Activated CD4-positive, alpha-beta T cell treated with anti-CD3 and anti-CD28 coated beads for 36 hours (primary cell): ENCODE results near the gene SYNGR1. TPM values are rescaled to one million over a fixed set of nuclear protein-coding genes. Genes with fewer than 3 reads are reported as not detected.

Experiments
- ATAC-seq: fragments of 200-7000 bp; cut with Tn5 transposase; one replicate; pipeline ENCODE4 v1.10.0; 2021; ENCODE audit warnings: mild to moderate bottlenecking, moderate library complexity
- CTCF ChIA-PET: fragments of 350-600 bp; sonication (Branson Sonifier 250); formaldehyde crosslinking; loops from one replicate; lab custom pipeline; 2021; ENCODE audit warnings: antibody characterized with exemption; lab: Charles Lee
- POLR2A ChIA-PET: fragments of 350-600 bp; sonication (Branson Sonifier 250); formaldehyde crosslinking; loops from one replicate; lab custom pipeline; 2021; ENCODE audit warnings: antibody characterized with exemption, inconsistent platforms; lab: Charles Lee
- DNase-seq: peaks from one replicate; pipeline ENCODE4 v3.0.0-alpha.2; 2020
- H3K27ac Mint-ChIP-seq: one replicate; pipeline ENCODE4 v1.8.0; 2021; ENCODE audit warnings: mixed read lengths
- H3K27me3 Mint-ChIP-seq: one replicate; pipeline ENCODE4 v1.8.0; 2021; ENCODE audit warnings: mixed read lengths
- H3K36me3 Mint-ChIP-seq: one replicate; pipeline ENCODE4 v1.8.0; 2021; ENCODE audit warnings: low read depth, mixed read lengths
- H3K4me1 Mint-ChIP-seq: one replicate; pipeline ENCODE4 v1.8.0; 2021; ENCODE audit warnings: mixed read lengths
- H3K4me3 Mint-ChIP-seq: one replicate; pipeline ENCODE4 v1.8.0; 2021; ENCODE audit warnings: mild to moderate bottlenecking, moderate library complexity, mixed read lengths
- H3K9me3 Mint-ChIP-seq: one replicate; pipeline ENCODE4 v1.8.0; 2021; ENCODE audit warnings: low read depth, mixed read lengths
- intact Hi-C, 2 experiments: fragments of 100-400 bp; cut with DNase I in 1 of 2; cut with micrococcal nuclease in 1 of 2; formaldehyde crosslinking; loops; one replicate each; pipeline versions ENCODE4 v1.14.2 to v1.15.1; 2022 to 2024; cut with DNase I, micrococcal nuclease
- total RNA-seq, 2 experiments: library from RNA; stranded (reverse); gene quantifications; one replicate each; pipeline ENCODE4 v1.2.3, GENCODE V29; 2021

Gene SYNGR1, protein sequence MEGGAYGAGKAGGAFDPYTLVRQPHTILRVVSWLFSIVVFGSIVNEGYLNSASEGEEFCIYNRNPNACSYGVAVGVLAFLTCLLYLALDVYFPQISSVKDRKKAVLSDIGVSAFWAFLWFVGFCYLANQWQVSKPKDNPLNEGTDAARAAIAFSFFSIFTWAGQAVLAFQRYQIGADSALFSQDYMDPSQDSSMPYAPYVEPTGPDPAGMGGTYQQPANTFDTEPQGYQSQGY
- total RNA-seq, result under 1 TPM; 0.58 to 0.89 TPM

DNA sequence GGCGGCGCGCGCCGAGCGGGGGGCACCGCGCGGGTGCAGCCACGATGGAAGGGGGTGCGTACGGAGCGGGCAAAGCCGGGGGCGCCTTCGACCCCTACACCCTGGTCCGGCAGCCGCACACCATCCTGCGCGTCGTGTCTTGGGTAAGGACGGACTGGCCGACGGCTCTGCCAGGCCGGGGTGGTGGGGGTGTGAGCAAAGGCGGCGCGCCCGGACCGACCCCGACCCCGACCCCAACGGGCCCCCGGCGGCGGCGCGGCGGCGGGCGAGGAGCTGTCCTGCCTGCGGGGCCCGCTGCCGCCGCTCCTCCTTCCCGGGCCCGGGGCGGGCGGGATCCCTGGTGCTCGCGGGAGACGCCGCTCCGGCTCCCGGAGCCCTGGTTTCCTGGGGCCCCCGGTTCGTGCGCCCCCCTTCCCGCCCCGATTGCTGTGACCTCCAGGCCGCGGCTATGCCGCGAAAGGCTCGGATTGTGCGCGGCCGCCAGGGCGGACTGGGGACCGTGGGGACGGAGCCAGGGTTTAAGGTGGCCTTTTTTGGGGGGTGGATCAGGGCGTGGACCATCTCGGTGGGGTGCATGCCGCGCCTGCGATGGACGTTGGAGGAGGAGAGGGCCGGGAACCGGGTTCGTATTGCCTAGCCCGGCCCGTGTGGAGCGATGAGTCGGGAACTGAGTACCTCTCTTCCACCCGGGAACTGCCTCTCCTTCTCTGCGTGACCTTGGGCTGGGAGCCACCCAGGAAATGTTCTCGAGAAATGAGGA, at the start of gene SYNGR1:
Gene SYNGR1, plus strand, starts transcription at position 25 of the 760 bp plus-strand sequence. Its CDS starts 20 bp downstream, at position 45.
- POLR2A ChIA-PET, result interaction anchor here (1.3 kb wide), 1 partner anchor 30 kb away, joined by 8 read pairs; the partner anchor contains the start of gene RPL3
- intact Hi-C loops, result no loop called here
- peaks cover 10% of the 10 kb centered on the region for H3K27me3 Mint-ChIP-seq
- peak within 1 kb of the TSS; percentile 37 for H3K27ac Mint-ChIP-seq
- peak; percentile 14 for DNase-seq
- CTCF ChIA-PET, result interaction anchor here (1.0 to 1.2 kb wide), 3 partner anchors 33 to 86 kb away, joined by 3 read pairs; no protein-coding TSS in a partner anchor
- H3K9me3 Mint-ChIP-seq, result no peaks in the 10 kb centered on the region
- peaks cover 10% of the 10 kb centered on the region for H3K4me1 Mint-ChIP-seq
- peak; percentile 53 for ATAC-seq
- peak within 1 kb of the TSS; percentile 70 for H3K4me3 Mint-ChIP-seq
- H3K36me3 Mint-ChIP-seq, result no peaks in the 10 kb centered on the region

DNA sequence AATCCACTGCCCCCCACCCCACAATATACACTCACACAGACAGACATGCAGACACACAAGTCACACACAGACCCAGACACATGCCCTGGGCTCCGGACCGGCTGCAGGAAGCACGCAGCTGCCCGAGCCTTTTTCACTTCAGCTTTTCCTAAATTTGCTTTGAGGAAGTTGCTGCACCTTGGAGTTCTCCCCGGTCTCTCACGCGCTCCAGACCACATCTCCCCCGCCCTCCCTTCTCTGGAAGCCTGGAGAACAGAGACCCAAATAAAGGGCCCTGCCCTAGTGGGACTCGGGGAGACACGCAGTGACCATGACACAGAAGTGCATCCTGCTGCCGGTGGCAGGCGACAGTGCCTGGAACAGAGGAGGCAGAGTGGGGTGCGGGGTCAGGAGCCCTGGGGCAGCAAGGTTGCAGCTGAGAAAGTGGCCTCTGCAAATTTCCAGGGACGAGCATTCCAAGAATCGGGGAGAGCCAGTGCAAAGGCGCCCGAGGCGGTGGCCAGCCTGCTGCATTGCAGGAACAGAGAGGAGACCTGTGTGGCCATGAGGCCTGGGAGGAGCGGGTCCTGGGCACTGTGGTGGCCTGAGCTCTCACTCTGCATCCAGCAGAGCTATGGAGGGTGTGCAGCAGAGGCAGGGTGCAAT, 49.5 kb upstream of the SYNGR1 start:
- H3K4me1 Mint-ChIP-seq, result peaks cover 3% of the 10 kb centered on the region
- CTCF ChIA-PET, result interaction anchor here (0.7 to 1.2 kb wide), 3 partner anchors 9 to 129 kb away, joined by 3 read pairs; no protein-coding TSS in a partner anchor
- no peaks in the 10 kb centered on the region for H3K36me3 Mint-ChIP-seq
- DNase-seq (no peak), ATAC-seq (no peak)
- H3K9me3 Mint-ChIP-seq, result no peaks in the 10 kb centered on the region
- H3K27ac Mint-ChIP-seq, result no peak overlapping the region
- H3K27me3 Mint-ChIP-seq, result peaks cover 18% of the 10 kb centered on the region
- no peak overlapping the region for H3K4me3 Mint-ChIP-seq
- intact Hi-C loops, result no loop called here
- POLR2A ChIA-PET, result no interaction called here

DNA sequence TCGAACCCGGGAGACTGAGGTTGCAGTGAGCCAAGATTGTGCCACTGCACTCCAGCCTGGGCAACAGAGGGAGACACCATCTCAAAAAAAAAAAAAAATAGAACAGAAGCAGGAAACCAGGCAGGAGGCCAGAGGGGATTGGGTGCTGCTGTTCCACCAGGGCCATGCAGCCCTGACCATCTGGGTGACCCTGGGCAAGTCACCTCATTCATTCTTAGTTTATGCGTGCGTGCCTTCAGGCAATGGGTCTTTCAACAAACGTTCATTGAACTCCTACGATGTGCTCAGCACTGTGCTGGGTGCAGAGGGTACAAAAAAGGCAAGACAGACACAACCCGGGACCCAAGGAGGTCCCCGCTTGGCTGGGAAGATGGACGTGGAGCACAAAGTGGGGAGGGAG, 48.7 kb upstream of the SYNGR1 start:
- no peak for DNase-seq
- intact Hi-C loops, result no loop called here

DNA sequence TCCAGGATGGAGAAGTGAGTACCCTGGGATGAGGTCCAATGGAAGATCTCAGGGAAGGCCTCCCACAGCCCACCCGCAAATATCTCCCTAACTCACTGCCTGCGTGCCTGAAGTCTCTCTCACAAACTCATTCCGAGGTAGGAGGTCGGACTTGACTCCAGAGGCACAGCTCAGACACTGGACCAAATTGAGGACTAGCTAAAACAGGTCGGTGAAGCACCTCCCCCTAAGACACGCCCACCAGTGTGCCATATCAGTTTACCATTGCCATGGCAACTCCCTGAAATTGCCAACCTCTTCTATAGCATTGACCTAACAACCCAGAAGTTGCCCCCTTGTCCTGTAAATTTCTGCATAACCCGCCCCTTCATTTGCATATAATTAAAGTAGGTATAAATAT, 47.9 kb upstream of the SYNGR1 start:
- no peak overlapping the region for H3K4me3 Mint-ChIP-seq
- H3K36me3 Mint-ChIP-seq, result no peaks in the 10 kb centered on the region
- H3K27ac Mint-ChIP-seq, result no peak overlapping the region
- CTCF ChIA-PET, result interaction anchor here (0.6 to 1.2 kb wide), 3 partner anchors 131 to 327 kb away, joined by 3 read pairs; no protein-coding TSS in a partner anchor
- ATAC-seq, result no peak
- intact Hi-C loops, result no loop called here
- no peaks in the 10 kb centered on the region for H3K9me3 Mint-ChIP-seq
- H3K27me3 Mint-ChIP-seq, result peaks cover 18% of the 10 kb centered on the region
- peaks cover 3% of the 10 kb centered on the region for H3K4me1 Mint-ChIP-seq
- POLR2A ChIA-PET, result no interaction called here
- no peak for DNase-seq

More for the DNA sequence above, 48.7 kb upstream of the SYNGR1 start:
- peaks cover 18% of the 10 kb centered on the region for H3K27me3 Mint-ChIP-seq
- ChIA-PET POLR2A (no interaction called here), CTCF (interaction anchor here (0.8 kb wide), 1 partner anchor 9 kb away, joined by 3 read pairs; no protein-coding TSS in a partner anchor)
- H3K27ac Mint-ChIP-seq, result no peak overlapping the region
- ATAC-seq, result no peak
- H3K36me3 Mint-ChIP-seq, result no peaks in the 10 kb centered on the region
- no peak overlapping the region for H3K4me3 Mint-ChIP-seq
- no peaks in the 10 kb centered on the region for H3K9me3 Mint-ChIP-seq
- peaks cover 3% of the 10 kb centered on the region for H3K4me1 Mint-ChIP-seq

DNA sequence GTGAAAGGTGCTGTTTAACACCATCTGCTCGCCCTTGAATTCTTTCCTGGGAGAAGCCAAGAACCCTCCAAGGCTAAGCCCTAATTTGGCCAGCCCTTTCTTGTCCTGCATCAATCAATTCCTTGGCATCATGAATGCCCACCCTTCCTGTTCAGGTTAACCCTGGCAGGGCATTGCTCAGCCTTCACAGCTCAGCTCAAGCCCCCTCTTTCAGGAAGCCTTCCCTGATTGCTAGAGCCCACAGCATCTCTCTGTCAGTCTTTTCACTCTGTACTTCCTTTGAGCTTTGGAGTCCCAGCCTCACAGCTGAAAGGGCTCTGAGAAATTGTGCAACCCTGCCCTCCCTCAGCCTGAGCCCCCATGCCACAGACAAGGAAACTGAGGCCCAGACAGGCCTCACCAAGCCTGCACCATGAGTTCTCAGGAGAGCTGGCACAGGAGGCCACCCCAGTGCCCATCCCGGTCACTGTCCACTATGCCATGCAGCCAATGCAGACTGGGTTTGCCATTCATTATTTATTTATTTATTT, 47.3 kb upstream of the SYNGR1 start:
- intact Hi-C loops, result no loop called here
- no peak for ATAC-seq
- ChIA-PET CTCF (interaction anchor here (0.7 to 5.5 kb wide), 3 partner anchors 131 to 221 kb away, joined by 3 to 54 read pairs (median 3); no protein-coding TSS in a partner anchor), POLR2A (no interaction called here)
- Mint-ChIP-seq H3K4me3 (no peak overlapping the region), H3K4me1 (peaks cover 3% of the 10 kb centered on the region), H3K36me3 (no peaks in the 10 kb centered on the region), H3K9me3 (no peaks in the 10 kb centered on the region), H3K27ac (no peak overlapping the region), H3K27me3 (peaks cover 18% of the 10 kb centered on the region)
- DNase-seq, result no peak

DNA sequence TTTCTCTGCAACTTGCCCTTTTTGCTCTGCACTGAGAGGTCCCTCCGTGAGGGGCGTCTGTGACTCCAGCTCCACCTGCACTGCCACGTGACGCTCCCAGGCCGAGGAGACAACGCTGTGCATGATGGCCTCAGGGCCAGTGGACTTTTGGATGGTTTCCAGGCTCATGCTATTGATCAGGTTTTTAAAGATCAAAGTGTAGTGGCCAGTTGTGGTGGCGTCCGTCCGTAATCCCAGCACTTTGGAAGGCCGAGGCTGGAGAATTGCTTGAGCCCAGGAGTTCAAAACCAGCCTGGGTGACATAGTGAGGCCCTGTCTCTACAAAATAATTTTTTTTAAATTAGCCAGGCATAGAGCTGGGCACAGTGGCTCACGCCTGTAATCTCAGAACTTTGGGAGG, 46.4 kb upstream of the SYNGR1 start:
- Mint-ChIP-seq H3K36me3 (no peaks in the 10 kb centered on the region), H3K4me1 (peaks cover 3% of the 10 kb centered on the region), H3K4me3 (no peak overlapping the region), H3K27ac (no peak overlapping the region), H3K9me3 (no peaks in the 10 kb centered on the region), H3K27me3 (peaks cover 15% of the 10 kb centered on the region)
- intact Hi-C loops, result no loop called here
- ATAC-seq (no peak), DNase-seq (no peak)
- ChIA-PET POLR2A (no interaction called here), CTCF (interaction anchor here (1.0 to 5.5 kb wide), 3 partner anchors 12 to 134 kb away, joined by 3 to 54 read pairs (median 3); no protein-coding TSS in a partner anchor)

DNA sequence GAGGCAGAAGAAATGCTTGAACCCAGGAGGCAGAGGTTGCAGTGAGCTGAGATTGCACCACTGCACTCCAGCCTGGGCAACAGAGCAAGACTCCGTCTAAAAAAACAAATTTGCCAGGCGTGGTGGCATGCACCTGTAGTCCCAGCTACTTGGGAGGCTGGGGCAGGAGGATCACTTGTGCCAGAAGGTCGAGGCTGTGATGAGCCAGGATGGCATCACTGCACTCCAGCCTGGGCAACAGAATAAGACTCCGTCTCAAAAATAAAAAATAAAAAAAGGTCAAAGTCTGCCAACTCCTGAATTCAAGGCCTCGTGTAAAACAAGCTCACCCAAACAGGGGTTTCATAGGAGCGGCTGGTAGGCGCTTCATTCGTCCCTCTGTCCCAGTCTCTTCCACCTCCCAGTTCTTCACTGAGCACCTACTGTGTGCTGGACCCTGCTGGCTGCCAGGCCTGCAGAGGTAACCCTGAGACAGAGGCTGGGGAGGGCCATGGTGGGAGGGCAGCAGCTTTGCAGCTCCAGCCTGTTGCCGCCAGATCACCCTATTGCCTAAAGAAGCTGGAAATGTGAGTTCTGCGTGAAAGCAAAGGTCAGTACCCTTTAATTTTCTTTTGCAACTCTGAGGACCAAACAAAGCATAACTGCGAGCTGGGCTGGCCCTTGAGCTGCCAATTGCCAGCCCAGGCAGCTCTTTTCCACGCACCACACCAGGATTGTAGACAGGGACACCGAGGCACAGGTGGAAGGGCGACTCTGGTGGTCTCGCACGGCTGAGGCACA, 45.7 kb upstream of the SYNGR1 start:
- Mint-ChIP-seq H3K4me1 (peaks cover 3% of the 10 kb centered on the region), H3K4me3 (no peak overlapping the region), H3K27ac (no peak overlapping the region), H3K36me3 (no peaks in the 10 kb centered on the region), H3K27me3 (peaks cover 15% of the 10 kb centered on the region), H3K9me3 (no peaks in the 10 kb centered on the region)
- ATAC-seq, result no peak
- CTCF ChIA-PET, result interaction anchor here (0.7 to 5.5 kb wide), 5 partner anchors 12 to 135 kb away, joined by 3 to 54 read pairs (median 4); no protein-coding TSS in a partner anchor
- intact Hi-C loops, result no loop called here
- no peak for DNase-seq
- POLR2A ChIA-PET, result no interaction called here

DNA sequence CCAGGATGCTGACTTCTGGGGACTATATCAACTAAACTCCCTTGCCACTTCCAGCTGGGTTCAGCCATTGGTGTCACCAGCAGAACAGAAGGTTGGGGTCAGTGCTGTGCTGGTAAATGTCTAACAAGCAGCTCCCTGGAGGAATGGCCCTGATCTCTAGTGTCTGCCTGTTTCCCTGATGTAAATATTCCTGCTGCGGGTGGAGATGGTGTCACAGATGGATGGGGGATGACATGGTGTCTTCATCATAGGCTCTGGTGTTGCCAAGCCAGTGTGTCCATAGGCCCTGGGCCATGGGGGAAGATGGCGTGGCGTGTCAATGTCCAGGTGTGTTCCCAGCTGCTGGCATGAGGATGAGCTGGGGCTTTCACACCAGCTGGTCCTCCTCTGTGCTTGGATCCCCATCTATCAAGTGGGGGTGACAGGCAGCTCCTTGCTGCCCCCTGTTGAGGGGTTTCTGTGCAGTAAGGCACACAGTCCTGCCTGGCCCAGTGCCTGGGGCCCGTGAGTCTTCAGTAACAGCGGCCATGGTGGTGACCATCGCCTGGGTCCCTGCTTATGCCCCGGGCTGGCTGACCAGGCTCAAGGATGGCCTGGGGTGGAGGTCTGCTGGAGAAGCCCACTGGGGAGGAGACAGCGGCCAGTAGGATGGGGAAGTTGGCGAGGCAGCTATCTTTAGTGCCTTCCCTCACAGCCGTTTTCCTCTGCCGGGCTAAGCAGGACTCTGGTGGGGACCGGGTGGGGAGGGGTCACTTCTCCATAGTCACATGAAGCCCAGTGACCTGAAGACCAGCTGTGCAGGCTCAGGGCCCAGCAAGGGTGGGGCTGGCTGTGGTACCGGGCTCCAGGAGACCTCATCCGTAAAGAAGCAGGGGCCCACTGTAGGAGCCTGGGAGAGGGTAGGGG, 43.1 kb upstream of the SYNGR1 start:
- Mint-ChIP-seq H3K27me3 (no peaks in the 10 kb centered on the region), H3K27ac (no peak overlapping the region), H3K9me3 (no peaks in the 10 kb centered on the region), H3K36me3 (peaks cover 4% of the 10 kb centered on the region), H3K4me1 (peaks cover 2% of the 10 kb centered on the region), H3K4me3 (no peak overlapping the region)
- ATAC-seq (peak; percentile 60), DNase-seq (peak; percentile 79)
- ChIA-PET CTCF (interaction anchor here (0.7 to 5.5 kb wide), 14 partner anchors 8 to 333 kb away, joined by 3 to 54 read pairs (median 4); partner anchors contain the start of gene RPL3), POLR2A (interaction anchor here (0.6 to 2.0 kb wide), 4 partner anchors 10 to 92 kb away, joined by 3 to 6 read pairs (median 4); no protein-coding TSS in a partner anchor)
- intact Hi-C loops, result loop anchor here (1.0 to 2.0 kb wide), 2 partner anchors 135 to 300 kb away; no protein-coding TSS in a partner anchor

DNA sequence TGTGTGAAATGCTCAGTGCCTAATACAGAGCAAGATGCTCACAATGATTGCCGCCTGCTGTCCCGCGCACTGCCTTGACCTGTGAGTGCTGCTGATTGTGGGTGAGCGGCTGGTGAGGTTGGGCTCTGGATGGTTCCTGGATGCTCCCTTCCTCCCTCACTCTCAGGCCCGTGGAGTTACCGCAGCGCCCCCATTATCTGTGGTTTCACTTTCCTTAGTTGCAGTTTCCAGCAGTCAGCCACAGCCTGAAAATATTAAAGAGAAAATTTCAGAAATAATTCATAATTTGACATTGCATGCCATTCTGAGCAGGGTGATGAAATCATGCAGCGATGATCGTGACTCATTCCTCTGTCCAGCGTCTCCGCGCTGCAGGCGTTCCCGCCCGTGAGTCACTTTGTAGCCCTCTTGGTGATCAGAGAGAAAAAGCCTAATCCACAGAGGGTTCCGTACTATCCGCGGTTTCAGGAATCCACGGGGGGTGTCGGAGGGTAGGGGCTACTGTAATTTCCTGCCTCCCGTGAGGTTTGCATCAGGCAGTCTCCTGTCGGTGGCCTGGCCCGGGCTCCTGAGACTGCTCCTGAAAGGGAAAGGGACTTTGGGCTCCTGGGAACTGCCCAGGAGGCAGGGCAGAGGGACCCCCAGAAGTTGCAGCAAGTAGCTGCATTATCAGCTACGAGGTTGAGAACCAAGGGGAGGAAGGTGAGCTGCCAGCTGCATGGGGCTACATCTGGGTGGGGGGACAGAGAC, 41.0 kb upstream of the SYNGR1 start:
- POLR2A ChIA-PET, result interaction anchor here (0.8 to 3.2 kb wide), 2 partner anchors 10 to 220 kb away, joined by 3 to 27 read pairs; partner anchors contain the start of gene RPL3
- no peak overlapping the region for H3K27ac Mint-ChIP-seq
- peaks cover 21% of the 10 kb centered on the region for H3K36me3 Mint-ChIP-seq

More for the DNA sequence above, 41.0 kb upstream of the SYNGR1 start:
- no peaks in the 10 kb centered on the region for H3K27me3 Mint-ChIP-seq
- DNase-seq (no peak), ATAC-seq (no peak)
- peaks cover 5% of the 10 kb centered on the region for H3K4me1 Mint-ChIP-seq
- CTCF ChIA-PET, result interaction anchor here (0.5 to 4.6 kb wide), 7 partner anchors 55 to 1212 kb away, joined by 3 to 70 read pairs (median 4); no protein-coding TSS in a partner anchor
- H3K9me3 Mint-ChIP-seq, result no peaks in the 10 kb centered on the region
- H3K4me3 Mint-ChIP-seq, result no peak overlapping the region
- intact Hi-C loops, result no loop called here
